MV-4-11 (cell line): ENCODE measurements around the gene DZANK1.
"Not testable (repeated sequence)": the region's sequence is repeated elsewhere in the genome, so short reads cannot be mapped to it uniquely, and the experiment has no call there.

ENCODE experiments used
- DNase-seq: peaks from one replicate; lab custom pipeline; 2025; lab: John Stamatoyannopoulos, UW

DZANK1 gene

DNA sequence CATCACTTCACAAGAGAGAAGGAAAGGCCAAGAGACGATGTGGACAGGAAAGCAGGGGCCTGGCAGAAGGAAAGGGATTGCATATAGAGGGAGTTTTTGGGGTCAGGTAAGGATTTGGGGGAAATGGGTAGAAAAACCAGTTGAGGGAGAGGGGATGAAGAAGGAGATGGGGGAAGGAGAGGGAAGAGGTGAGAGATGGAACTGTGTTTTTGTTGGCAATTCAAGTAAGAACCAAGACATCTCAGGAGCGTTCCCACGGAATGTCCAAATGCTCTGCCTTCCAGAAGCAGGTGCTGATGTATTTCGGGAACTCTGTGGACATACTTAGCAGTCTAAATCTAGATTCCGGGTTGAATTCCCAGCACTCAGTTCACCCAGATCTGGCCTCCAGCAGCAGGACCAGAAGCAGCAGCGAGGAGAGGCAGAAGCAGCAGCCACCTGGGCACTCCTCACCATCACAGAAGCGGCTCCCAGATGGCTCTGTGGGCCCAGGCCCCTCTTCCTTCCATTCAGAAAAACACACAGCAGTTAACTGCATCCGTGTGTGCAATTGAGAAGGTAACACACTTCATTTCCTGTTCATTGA is 88.8 kb downstream of the DZANK1 start:
- no peak for DNase-seq

DNA sequence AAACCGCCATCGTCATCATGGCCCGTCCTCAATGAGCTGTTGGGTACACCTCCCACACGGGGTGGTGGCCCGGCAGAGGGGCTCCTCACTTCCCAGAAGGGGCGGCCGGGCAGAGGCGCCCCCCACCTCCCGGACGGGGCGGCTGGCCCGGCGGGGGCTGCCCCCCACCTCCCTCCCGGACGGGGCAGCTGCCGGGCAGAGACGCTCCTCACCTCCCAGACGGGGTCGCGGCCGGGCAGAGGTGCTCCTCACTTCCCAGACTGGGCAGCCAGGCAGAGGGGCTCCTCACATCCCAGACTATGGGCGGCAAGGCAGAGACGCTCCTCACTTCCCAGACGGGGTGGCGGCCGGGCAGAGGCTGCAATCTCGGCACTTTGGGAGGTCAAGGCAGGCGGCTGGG is 91.3 kb downstream of the DZANK1 start:
- DNase-seq: not testable (repeated sequence)

DNA sequence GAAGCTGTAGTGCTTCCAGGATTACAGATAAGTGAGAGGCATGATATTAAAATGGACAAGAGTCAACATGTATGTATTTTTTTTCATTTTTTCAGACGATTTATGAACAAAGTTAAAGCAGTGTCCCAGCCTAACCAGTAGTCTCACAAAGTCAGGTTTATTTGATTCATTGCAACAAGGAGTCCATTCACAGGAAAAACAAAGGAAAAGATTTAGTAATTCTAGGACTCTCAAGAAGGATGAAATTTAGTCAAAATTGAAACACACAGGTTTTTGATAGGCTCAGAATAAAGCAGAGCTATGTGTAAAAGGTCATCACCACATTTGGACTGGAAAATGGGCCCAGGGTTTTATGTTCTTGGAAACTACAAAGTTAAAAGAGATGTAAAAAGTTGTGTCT is 94.5 kb downstream of the DZANK1 start:
- no peak for DNase-seq

DNA sequence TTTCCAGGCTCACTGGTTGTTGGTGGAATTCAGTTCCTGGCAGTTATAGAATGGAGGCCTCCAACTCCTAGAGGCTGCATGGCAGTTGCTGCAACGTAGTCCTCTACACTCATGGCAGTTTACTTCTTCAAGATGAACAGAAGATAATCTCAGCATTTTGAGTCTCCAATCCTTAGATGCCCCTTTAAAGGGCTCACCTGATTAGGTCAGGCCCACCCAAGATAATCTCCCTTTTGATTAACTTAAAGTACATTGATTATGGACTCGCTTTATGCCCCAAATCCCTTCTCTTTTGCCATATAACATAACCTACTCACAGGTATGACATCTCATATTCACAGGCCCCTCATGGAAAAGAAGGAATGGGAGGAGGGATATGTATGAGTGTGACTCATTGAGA is 102.1 kb downstream of the DZANK1 start:
- no peak for DNase-seq

DNA sequence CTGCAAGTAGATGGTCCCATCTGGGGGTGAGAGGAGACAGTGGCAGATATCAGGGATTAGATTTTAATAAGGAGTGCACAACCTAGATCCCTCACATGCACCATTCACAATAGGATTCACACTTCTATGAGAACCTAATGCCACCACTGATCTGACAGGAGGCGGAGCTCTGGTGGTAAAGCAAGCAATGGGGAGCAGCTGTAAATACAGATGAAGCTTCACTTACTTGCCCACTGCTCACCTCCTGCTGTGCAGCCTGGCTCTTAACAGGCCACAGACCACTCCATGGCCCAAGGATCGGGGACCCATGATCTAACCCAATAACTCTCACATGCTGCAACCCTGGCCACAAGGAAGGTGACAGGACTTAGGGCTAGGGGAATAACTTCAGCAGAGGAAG is 103.1 kb downstream of the DZANK1 start:
- no peak for DNase-seq

DNA sequence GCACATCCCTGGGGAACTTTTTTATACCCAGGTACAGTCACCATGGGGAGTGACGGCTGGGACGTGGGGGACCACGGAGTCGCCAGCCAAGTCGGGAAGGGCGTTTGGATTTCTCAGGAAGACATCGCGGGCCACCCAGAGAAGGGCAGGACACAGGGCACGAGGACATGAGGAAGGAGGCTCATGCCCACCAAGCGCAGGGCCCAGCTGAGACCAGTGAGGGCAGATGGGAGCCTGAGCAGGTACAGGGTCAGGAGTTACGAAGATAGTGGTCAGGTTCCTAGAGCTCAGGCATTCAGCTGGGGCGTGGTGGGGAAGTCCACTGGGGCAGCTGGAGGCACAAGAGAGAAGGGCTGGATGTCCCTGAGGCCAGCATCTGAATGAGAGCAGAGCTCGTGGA is 103.9 kb downstream of the DZANK1 start:
- DNase-seq: no peak

DNA sequence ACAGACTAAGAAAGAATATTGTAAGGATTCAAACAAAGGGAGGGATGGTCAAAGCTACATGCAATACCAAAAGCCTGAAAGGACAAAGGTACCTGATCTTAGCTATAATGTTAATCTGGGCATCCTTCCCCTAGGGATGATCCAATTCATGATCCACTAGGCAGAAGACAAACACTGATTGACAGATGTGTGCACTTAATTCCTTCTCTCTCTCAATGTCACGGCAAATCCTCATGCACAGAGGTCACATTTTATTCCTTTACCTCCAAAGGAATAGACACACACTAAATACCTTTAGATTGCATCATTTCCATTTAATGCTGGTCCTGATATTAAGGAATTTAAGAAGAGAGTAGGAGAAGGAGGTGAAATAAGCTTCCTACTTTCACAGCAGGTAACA is 105.2 kb downstream of the DZANK1 start:
- DNase-seq: no peak

DNA sequence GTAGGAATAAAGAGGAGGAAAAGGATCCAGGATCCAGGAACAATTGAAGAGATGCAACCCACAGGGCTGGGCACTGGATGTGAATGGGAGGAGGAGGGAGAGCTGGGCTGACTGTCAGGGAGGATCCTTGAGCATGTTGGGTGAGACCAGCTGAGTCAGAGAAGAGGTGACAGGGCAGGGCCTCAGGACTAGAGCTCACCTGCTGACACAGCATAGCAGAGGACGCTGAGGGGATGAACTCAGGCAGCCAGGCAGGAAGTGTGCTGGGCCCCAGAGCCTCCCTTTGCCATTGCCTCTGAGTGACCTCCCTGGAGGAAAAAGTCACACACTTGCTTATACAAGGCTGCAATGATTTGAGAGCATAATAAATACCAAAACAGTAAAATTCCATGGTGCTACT is 106.2 kb downstream of the DZANK1 start:
- DNase-seq: no peak

DNA sequence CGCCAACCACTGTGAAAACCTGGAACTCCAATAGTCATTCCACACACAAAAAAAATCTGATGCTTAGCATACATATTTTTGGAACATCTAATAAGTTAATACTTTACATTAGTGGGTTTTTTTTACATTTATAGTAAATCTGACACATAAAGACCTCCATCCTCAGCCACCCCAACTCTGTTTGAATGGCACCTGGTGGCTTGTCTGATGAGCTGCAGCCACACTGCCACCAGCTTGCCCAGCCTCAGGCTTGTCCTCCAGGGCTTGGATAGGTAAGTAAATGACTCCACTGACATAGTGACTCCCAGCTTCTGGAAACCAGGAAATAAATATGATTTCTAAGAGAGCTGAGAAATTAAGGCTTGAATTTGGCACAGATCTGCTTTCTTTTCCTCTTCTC is 107.0 kb downstream of the DZANK1 start:
- no peak for DNase-seq

DNA sequence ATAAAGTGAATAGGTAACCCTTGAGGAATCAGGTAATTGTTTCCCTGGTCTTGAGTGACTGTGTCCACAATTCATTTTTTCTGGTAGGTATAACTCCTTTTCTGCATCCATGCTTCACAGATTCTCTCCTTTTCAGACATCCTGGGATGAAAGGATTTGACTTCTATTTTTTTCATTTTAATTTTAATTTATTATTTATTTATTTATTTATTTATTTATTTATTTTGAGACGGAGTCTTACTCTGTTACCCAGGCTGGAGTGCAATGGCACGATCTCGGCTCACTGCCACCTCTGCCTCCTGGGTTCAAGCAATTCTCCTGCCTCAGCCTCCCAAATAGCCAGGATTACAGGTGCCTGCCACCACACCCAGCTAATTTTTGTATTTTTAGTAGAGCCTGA is 117.1 kb downstream of the DZANK1 start:
- DNase-seq: not testable (repeated sequence)
